ENCODE results near the gene TPSD1. TPM values are rescaled to one million over a fixed set of nuclear protein-coding genes. Genes with fewer than 3 reads are reported as not detected.

The TPSD1 gene
- total RNA-seq, 1 donor from 2014 or later, result not detected

DNA sequence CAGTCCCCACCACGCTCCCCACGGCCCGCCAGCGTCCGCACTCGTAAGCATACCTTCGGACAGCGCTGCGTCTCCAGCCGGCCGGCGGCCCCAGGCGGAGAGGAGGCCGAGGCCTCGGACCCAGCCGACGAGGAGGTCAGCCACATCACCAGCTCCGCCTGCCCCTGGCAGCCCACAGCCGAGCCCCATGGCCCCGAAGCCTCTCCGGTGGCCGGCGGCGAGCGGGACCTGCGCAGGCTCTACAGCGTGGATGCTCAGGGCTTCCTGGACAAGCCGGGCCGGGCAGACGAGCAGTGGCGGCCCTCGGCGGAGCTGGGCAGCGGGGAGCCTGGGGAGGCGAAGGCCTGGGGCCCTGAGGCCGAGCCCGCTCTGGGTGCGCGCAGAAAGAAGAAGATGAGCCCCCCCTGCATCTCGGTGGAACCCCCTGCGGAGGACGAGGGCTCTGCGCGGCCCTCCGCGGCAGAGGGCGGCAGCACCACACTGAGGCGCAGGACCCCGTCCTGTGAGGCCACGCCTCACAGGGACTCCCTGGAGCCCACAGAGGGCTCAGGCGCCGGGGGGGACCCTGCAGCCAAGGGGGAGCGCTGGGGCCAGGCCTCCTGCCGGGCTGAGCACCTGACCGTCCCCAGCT, 35.7 kb upstream of the TPSD1 start:
- H3K4me3 Mint-ChIP-seq (ENCODE audit: unreplicated experiment), result no peak overlapping the region
- no peak overlapping the region for H3K9ac ChIP-seq (ENCODE audit: low read length)
- H3K79me2 ChIP-seq (ENCODE audit: insufficient read depth, low read length), result no peaks in the 10 kb centered on the region
- H3K27ac Mint-ChIP-seq (ENCODE audit: unreplicated experiment), result no peak overlapping the region
- DNase-seq (ENCODE audit: low read depth) (no peak), FAIRE-seq (no peak)
- H3K36me3 ChIP-seq (ENCODE audit: insufficient read depth, low read length), result no peaks in the 10 kb centered on the region
- H3K36me3 Mint-ChIP-seq (ENCODE audit: low read depth, unreplicated experiment), result peaks cover 4% of the 10 kb centered on the region
- no peaks in the 10 kb centered on the region for H3K27me3 ChIP-seq (ENCODE audit: insufficient read depth, low read length)
- no peak for TF ChIP-seq EZH2 (IDR thresholded peaks at IDR 0.05; ENCODE audit: insufficient read depth, low read length)
- no peak for TF ChIP-seq CTCF (IDR thresholded peaks at IDR 0.05; ENCODE audit: insufficient read depth, low read depth, low read length)
- H3K27me3 Mint-ChIP-seq (ENCODE audit: low read depth, unreplicated experiment), result peaks cover 9% of the 10 kb centered on the region
- no peak overlapping the region for H3K4me3 ChIP-seq (ENCODE audit: insufficient read depth, low read depth, low read length)
- no peaks in the 10 kb centered on the region for H3K4me1 ChIP-seq (ENCODE audit: insufficient read depth, low read length)
- no peak overlapping the region for H3K4me2 ChIP-seq (ENCODE audit: low read length)
- H4K20me1 ChIP-seq (ENCODE audit: insufficient read depth, low read length), result no peaks in the 10 kb centered on the region
- H3K9me3 Mint-ChIP-seq (ENCODE audit: unreplicated experiment), result no peaks in the 10 kb centered on the region
- H2AFZ ChIP-seq (ENCODE audit: low read depth, low read length), result no peak overlapping the region
- no peaks in the 10 kb centered on the region for H3K9me3 ChIP-seq (ENCODE audit: insufficient read depth, low read depth, low read length)
- H3K27ac ChIP-seq (ENCODE audit: low read depth, low read length), result no peak overlapping the region
- no peaks in the 10 kb centered on the region for H3K4me1 Mint-ChIP-seq (ENCODE audit: low read depth, unreplicated experiment)

- Histone ChIP-seq H3K9me3 (ENCODE audit: insufficient read depth, low read depth, low read length) (no peaks in the 10 kb centered on the region), H3K36me3 (ENCODE audit: insufficient read depth, low read length) (no peaks in the 10 kb centered on the region), H3K79me2 (ENCODE audit: insufficient read depth, low read length) (no peaks in the 10 kb centered on the region), H3K4me3 (ENCODE audit: insufficient read depth, low read depth, low read length) (no peak overlapping the region), H2AFZ (ENCODE audit: low read depth, low read length) (no peak overlapping the region), H3K27me3 (ENCODE audit: insufficient read depth, low read length) (no peaks in the 10 kb centered on the region), H3K4me2 (ENCODE audit: low read length) (no peak overlapping the region), H3K4me1 (ENCODE audit: insufficient read depth, low read length) (no peaks in the 10 kb centered on the region), H4K20me1 (ENCODE audit: insufficient read depth, low read length) (no peaks in the 10 kb centered on the region), H3K27ac (ENCODE audit: low read depth, low read length) (no peak overlapping the region), H3K9ac (ENCODE audit: low read length) (no peak overlapping the region)
- FAIRE-seq (no peak), DNase-seq (ENCODE audit: low read depth) (no peak)
- Mint-ChIP-seq H3K36me3 (ENCODE audit: low read depth, unreplicated experiment) (peaks cover 4% of the 10 kb centered on the region), H3K4me1 (ENCODE audit: low read depth, unreplicated experiment) (no peaks in the 10 kb centered on the region), H3K27ac (ENCODE audit: unreplicated experiment) (no peak overlapping the region), H3K4me3 (ENCODE audit: unreplicated experiment) (no peak overlapping the region), H3K9me3 (ENCODE audit: unreplicated experiment) (no peaks in the 10 kb centered on the region), H3K27me3 (ENCODE audit: low read depth, unreplicated experiment) (peaks cover 13% of the 10 kb centered on the region)
- TF ChIP-seq CTCF (IDR thresholded peaks at IDR 0.05; ENCODE audit: insufficient read depth, low read depth, low read length) (no peak), EZH2 (IDR thresholded peaks at IDR 0.05; ENCODE audit: insufficient read depth, low read length) (no peak)
Measured at GRCh38 chr16:1220841-1221627, 34.8 kb upstream of the TPSD1 start.

All from astrocyte (in vitro differentiated cells and primary cell).